ENCODE data around the gene INMT. TPM values are rescaled to one million over a fixed set of nuclear protein-coding genes. Genes with fewer than 3 reads are reported as not detected.

The INMT gene
- total RNA-seq, 1 experiment from 2014 or later: 0.06 TPM

GRCh38 chr7:30727061-30727945, 24.6 kb upstream of the INMT start:
- DNase-seq (ENCODE audit: low read depth): no peak

- DNase-seq (ENCODE audit: low read depth): no peak
Measured at GRCh38 chr7:30728591-30729100, 23.3 kb upstream of the INMT start.

- no peak for DNase-seq (ENCODE audit: low read depth)
Measured at GRCh38 chr7:30729642-30730041, 22.3 kb upstream of the INMT start.

GRCh38 chr7:30730097-30730496, 21.8 kb upstream of the INMT start:
- DNase-seq (ENCODE audit: low read depth): no peak

- DNase-seq (ENCODE audit: low read depth): no peak
Measured at GRCh38 chr7:30730996-30731395, 20.9 kb upstream of the INMT start.

- no peak for DNase-seq (ENCODE audit: low read depth)
Measured at GRCh38 chr7:30731581-30731980, 20.4 kb upstream of the INMT start.

GRCh38 chr7:30732606-30733005, 19.3 kb upstream of the INMT start:
- no peak for DNase-seq (ENCODE audit: low read depth)

GRCh38 chr7:30733216-30733615, 18.7 kb upstream of the INMT start:
- DNase-seq (ENCODE audit: low read depth): no peak

- DNase-seq (ENCODE audit: low read depth): no peak
Measured at GRCh38 chr7:30733691-30734090, 18.2 kb upstream of the INMT start.

- DNase-seq (ENCODE audit: low read depth): no peak
Measured at GRCh38 chr7:30734497-30734896, 17.4 kb upstream of the INMT start.

GRCh38 chr7:30735631-30736030, 16.3 kb upstream of the INMT start:
- no peak for DNase-seq (ENCODE audit: low read depth)

- DNase-seq (ENCODE audit: low read depth): no peak
Measured at GRCh38 chr7:30736291-30736690, 15.6 kb upstream of the INMT start.

GRCh38 chr7:30738026-30738915, 13.7 kb upstream of the INMT start:
- no peak for DNase-seq (ENCODE audit: low read depth)

- no peak for DNase-seq (ENCODE audit: low read depth)
Measured at GRCh38 chr7:30739691-30740090, 12.2 kb upstream of the INMT start.

- peak; percentile 87 for DNase-seq (ENCODE audit: low read depth)
Measured at GRCh38 chr7:30740417-30741181, 11.3 kb upstream of the INMT start.

GRCh38 chr7:30741289-30741688, 10.6 kb upstream of the INMT start:
- DNase-seq (ENCODE audit: low read depth): no peak

GRCh38 chr7:30743371-30744074, 8.4 kb upstream of the INMT start:
- peak; percentile 67 for DNase-seq (ENCODE audit: low read depth)

- DNase-seq (ENCODE audit: low read depth): no peak
Measured at GRCh38 chr7:30744075-30744417, 7.9 kb upstream of the INMT start.

GRCh38 chr7:30745261-30745941, 6.5 kb upstream of the INMT start:
- no peak for DNase-seq (ENCODE audit: low read depth)

GRCh38 chr7:30750010-30750409, 1.9 kb upstream of the INMT start:
- no peak for DNase-seq (ENCODE audit: low read depth)
